Neural cell (in vitro differentiated cells): ENCODE measurements around the gene ACP2. TPM values are rescaled to one million over a fixed set of nuclear protein-coding genes. Genes with fewer than 3 reads are reported as not detected.

Experiments
- H2AFZ ChIP-seq: fragments of 200-600, 300-800 bp; sonication (generic), shearing (Covaris generic); 2 replicates; pipeline ENCODE4 v1.6.0; 2014; ENCODE audit warnings: low read depth, mild to moderate bottlenecking, antibody characterized with exemption, low read length, moderate library complexity
- H3F3A ChIP-seq: fragments of 200-600 bp; shearing (Covaris generic); 2 replicates; pipeline ENCODE4 v1.6.1; 2016; ENCODE audit warnings: mild to moderate bottlenecking, moderate library complexity, mixed read lengths, antibody characterized with exemption, low read length; ENCODE audit not compliant: insufficient read depth, poor library complexity, severe bottlenecking
- H3K27ac ChIP-seq: fragments of 200-600, 300-800 bp; sonication (generic), shearing (Covaris generic); 2 replicates; pipeline ENCODE4 v1.5.1; 2014; ENCODE audit warnings: mild to moderate bottlenecking, low read length, moderate library complexity
- H3K27me3 ChIP-seq: fragments of 300-800, 200-600 bp; sonication (generic), shearing (Covaris generic); 2 replicates; pipeline ENCODE4 v1.6.0; 2014; ENCODE audit warnings: mild to moderate bottlenecking, low read depth, low read length, moderate library complexity; ENCODE audit not compliant: insufficient read depth
- H3K36me3 ChIP-seq: fragments of 300-800, 200-600 bp; sonication (generic), shearing (Covaris generic); 2 replicates; pipeline ENCODE4 v1.5.1; 2014; ENCODE audit warnings: mild to moderate bottlenecking, antibody characterized with exemption, low read length, moderate library complexity; ENCODE audit not compliant: insufficient read depth
- H3K4me2 ChIP-seq: fragments of 300-800, 200-600 bp; sonication (generic), shearing (Covaris generic); 2 replicates; pipeline ENCODE4 v1.6.0; 2014; ENCODE audit warnings: mild to moderate bottlenecking, low read length
- H3K4me3 ChIP-seq: fragments of 300-800, 200-600 bp; sonication (generic), shearing (Covaris generic); 2 replicates; pipeline ENCODE4 v1.5.1; 2014; ENCODE audit warnings: mild to moderate bottlenecking, low read length, moderate library complexity
- H3K79me2 ChIP-seq: fragments of 200-600 bp; shearing (Covaris generic); replicated peaks from 2 replicates; pipeline ENCODE4 v1.6.0; 2014; ENCODE audit warnings: mild to moderate bottlenecking, low read length, moderate library complexity; ENCODE audit not compliant: insufficient read depth
- H3K9ac ChIP-seq: fragments of 300-800, 200-600 bp; sonication (generic), shearing (Covaris generic); 2 replicates; pipeline ENCODE4 v1.6.1; 2016; ENCODE audit warnings: mild to moderate bottlenecking, low read length, mixed read lengths
- H3K9me2 ChIP-seq: fragments of 200-600 bp; shearing (Covaris generic); 2 replicates; pipeline ENCODE4 v1.6.1; 2016; ENCODE audit warnings: mild to moderate bottlenecking, low read length, mixed read lengths; ENCODE audit not compliant: insufficient read depth
- H3K9me3 ChIP-seq: fragments of 200-600, 300-800 bp; sonication (generic), shearing (Covaris generic); 2 replicates; pipeline ENCODE4 v1.6.1; 2016; ENCODE audit warnings: mild to moderate bottlenecking, mixed run types, low read length, moderate library complexity, mixed read lengths
- H4K20me1 ChIP-seq: fragments of 200-600 bp; shearing (Covaris generic); 2 replicates; pipeline ENCODE4 v1.6.1; 2016; ENCODE audit warnings: mild to moderate bottlenecking, mixed run types; ENCODE audit not compliant: insufficient read depth
- EP300 ChIP-seq: fragments of 450-650 bp; conservative IDR thresholded peaks from 2 replicates; pipeline ENCODE4 v1.6.1; 2014; ENCODE audit warnings: antibody characterized with exemption, mild to moderate bottlenecking, moderate library complexity; ENCODE audit not compliant: poor library complexity, severe bottlenecking
- EZH2 ChIP-seq: fragments of 200-600, 300-800 bp; shearing (Covaris generic), sonication (generic); IDR thresholded peaks from 2 replicates; pipeline ENCODE4 v1.6.1; 2014; ENCODE audit warnings: antibody characterized with exemption, low read length, borderline replicate concordance, mild to moderate bottlenecking; ENCODE audit not compliant: insufficient read depth, poor library complexity, severe bottlenecking
- MXI1 ChIP-seq: fragments of 450-650 bp; conservative IDR thresholded peaks from 2 replicates; pipeline ENCODE4 v1.6.1; 2014; ENCODE audit warnings: antibody characterized with exemption, mild to moderate bottlenecking; ENCODE audit not compliant: poor library complexity, severe bottlenecking
- POLR2AphosphoS5 ChIP-seq: IDR thresholded peaks from 2 replicates; pipeline ENCODE4 v1.6.1; 2012
- RAD21 ChIP-seq: fragments of 450-650 bp; conservative IDR thresholded peaks from 2 replicates; pipeline ENCODE4 v1.6.1; 2014; ENCODE audit warnings: antibody characterized with exemption, mild to moderate bottlenecking, moderate library complexity
- SMC3 ChIP-seq: fragments of 450-650 bp; conservative IDR thresholded peaks from 2 replicates; pipeline ENCODE4 v1.6.1; 2014; ENCODE audit warnings: antibody characterized with exemption, mild to moderate bottlenecking, moderate library complexity; ENCODE audit not compliant: poor library complexity
- TAF1 ChIP-seq: IDR thresholded peaks from 2 replicates; pipeline ENCODE4 v1.6.1; 2012; ENCODE audit warnings: low read depth
- polyA plus RNA-seq: library from polyadenylated mRNA; depleted of rRNA; stranded (reverse); fragments of >200 nt; gene quantifications from 2 replicates; pipeline ENCODE4 v1.2.3, GENCODE V29; 2014
- TF ChIP-seq, protein P1 (sequence below): fragments of 450-650 bp; IDR thresholded peaks from 2 replicates; pipeline ENCODE4 v1.5.1; 2014; ENCODE audit warnings: antibody characterized with exemption, mild to moderate bottlenecking, moderate library complexity; ENCODE audit not compliant: poor library complexity, severe bottlenecking
- TF ChIP-seq, protein P2 (sequence below): IDR thresholded peaks from 2 replicates; pipeline ENCODE4 v1.6.1; 2012; ENCODE audit warnings: borderline replicate concordance

ACP2 gene
- polyA plus RNA-seq, 1 donor from 2014 or later = 48.1 TPM

DNA sequence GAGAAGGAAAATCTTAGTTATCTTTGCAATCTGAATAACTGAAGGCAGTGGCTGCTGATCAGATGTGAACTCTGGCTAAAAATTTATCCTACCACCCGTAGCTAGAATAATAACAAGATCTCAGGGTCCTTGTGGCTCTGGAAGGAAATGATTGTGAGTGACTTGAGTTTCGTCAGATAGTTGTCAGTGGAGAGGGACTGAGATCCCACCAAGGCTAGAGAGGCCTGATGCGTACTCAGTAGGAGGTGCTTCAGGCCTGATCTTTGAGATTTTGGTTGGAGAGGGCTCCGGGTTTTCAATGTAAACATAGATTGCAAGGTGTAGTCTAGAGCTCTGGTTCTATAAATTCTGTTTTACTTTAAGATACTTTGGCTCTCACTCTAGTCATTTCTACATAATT lies 22.7 kb upstream of the ACP2 start:
- peaks cover 3% of the 10 kb centered on the region for H4K20me1 ChIP-seq
- no peak for TF ChIP-seq RAD21
- TF ChIP-seq EP300 = no peak
- no peaks in the 10 kb centered on the region for H3K27me3 ChIP-seq
- peak overlapping the region; percentile 76 for H3K4me2 ChIP-seq
- peaks cover 40% of the 10 kb centered on the region for H3K79me2 ChIP-seq
- H3K27ac ChIP-seq = peak overlapping the region; percentile 77
- peaks cover 7% of the 10 kb centered on the region for H3K36me3 ChIP-seq
- H3F3A ChIP-seq = peaks cover 4% of the 10 kb centered on the region
- H2AFZ ChIP-seq = peak overlapping the region; percentile 16
- peak overlapping the region; percentile 75 for H3K4me3 ChIP-seq
- no peaks in the 10 kb centered on the region for H3K9me2 ChIP-seq
- peak overlapping the region; percentile 84 for H3K9ac ChIP-seq
- no peaks in the 10 kb centered on the region for H3K9me3 ChIP-seq

DNA sequence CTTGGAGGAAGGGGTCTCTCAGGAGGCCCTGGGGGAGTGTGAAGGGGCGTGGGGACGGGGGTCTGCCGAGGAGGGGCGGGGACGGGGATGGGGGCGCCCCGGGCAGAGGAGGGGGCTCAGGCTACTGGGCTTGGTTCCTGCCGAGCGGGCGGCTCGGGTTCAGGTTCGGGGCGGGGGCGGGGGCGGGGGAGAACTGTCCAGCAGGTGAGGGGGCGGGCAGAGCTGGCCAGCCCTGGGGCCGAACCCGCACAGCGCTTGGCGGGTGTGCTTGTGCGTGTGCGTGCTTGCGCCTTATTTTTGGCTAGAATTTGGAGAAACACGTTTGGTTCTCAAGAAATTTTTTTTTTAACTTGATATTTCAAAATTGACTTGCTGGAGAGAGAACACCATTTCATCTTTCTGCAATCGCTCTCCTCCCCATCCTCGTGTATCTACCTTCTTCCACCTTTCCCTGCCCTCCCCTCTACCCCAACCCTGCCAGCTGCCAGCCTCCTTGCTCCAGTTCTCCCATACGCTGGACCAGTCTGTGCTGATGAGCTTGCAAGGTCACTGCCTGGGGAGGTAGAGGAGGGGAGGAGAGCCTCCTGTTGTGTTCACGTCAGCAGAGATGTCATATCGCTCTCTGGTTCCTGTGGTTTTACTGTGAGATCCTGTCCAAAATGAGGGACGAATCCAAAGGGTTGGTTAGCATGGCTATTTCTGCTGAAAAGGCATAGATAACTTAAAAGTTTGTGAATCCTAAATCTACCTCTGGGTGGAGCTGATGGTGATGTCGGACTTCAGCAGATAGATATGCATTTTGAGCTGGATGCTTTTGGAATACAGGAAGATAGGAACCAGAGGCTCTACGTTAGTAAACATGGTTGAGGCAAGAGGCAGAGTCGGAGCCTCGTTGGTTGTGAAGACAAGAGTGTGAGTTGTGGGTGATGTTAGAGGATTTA lies 22.0 kb upstream of the ACP2 start:
- H3K79me2 ChIP-seq = peaks cover 40% of the 10 kb centered on the region
- H3K27ac ChIP-seq = peak overlapping the region; percentile 77
- H3K9me2 ChIP-seq = no peaks in the 10 kb centered on the region
- H3K4me2 ChIP-seq = peak overlapping the region; percentile 76
- H3K36me3 ChIP-seq = peaks cover 7% of the 10 kb centered on the region
- peak overlapping the region; percentile 16 for H2AFZ ChIP-seq
- H3K27me3 ChIP-seq = no peaks in the 10 kb centered on the region
- no peaks in the 10 kb centered on the region for H3K9me3 ChIP-seq
- peaks cover 4% of the 10 kb centered on the region for H3F3A ChIP-seq
- peaks cover 3% of the 10 kb centered on the region for H4K20me1 ChIP-seq
- H3K9ac ChIP-seq = peak overlapping the region; percentile 84
- H3K4me3 ChIP-seq = peak overlapping the region; percentile 75
- peak; percentile 38 for TF ChIP-seq RAD21
- peak; percentile 53 for TF ChIP-seq POLR2AphosphoS5
- peak; percentile 41 for TF ChIP-seq SMC3
- TF ChIP-seq, protein P1, sequence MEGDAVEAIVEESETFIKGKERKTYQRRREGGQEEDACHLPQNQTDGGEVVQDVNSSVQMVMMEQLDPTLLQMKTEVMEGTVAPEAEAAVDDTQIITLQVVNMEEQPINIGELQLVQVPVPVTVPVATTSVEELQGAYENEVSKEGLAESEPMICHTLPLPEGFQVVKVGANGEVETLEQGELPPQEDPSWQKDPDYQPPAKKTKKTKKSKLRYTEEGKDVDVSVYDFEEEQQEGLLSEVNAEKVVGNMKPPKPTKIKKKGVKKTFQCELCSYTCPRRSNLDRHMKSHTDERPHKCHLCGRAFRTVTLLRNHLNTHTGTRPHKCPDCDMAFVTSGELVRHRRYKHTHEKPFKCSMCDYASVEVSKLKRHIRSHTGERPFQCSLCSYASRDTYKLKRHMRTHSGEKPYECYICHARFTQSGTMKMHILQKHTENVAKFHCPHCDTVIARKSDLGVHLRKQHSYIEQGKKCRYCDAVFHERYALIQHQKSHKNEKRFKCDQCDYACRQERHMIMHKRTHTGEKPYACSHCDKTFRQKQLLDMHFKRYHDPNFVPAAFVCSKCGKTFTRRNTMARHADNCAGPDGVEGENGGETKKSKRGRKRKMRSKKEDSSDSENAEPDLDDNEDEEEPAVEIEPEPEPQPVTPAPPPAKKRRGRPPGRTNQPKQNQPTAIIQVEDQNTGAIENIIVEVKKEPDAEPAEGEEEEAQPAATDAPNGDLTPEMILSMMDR = peak; percentile 42
- no peak for TF ChIP-seq MXI1

DNA sequence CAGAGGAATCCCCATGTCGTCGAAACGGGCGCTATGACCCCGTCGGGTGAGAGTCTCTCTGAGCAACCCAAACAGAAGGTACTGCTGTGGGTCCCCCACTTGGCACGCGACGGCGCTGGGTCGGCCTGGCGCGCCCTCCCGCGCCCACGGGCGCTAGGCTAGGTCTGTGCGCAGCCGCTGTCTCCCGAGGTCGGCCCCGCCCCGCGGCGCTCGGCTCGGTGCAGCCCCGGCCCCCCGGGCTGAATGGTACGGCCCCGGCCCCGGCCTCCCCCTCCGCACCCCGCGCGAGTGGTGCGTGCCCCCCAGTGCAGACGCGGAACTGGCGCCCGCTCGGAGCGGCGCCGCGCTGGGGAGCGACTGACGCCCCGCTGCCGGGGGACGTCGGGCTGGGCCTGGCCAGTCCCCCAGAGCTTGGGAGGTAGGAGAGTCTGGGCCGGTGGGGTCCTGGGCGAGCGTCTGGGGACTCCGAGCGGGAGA lies 21.3 kb upstream of the ACP2 start, which contains the start of gene MADD:
Gene MADD, plus strand, starts transcription at position 305 of the 477 bp plus-strand sequence.
- Histone ChIP-seq H3K79me2 (peaks cover 37% of the 10 kb centered on the region), H3K9ac (peak within 1 kb of the TSS; percentile 84), H3K9me2 (no peaks in the 10 kb centered on the region), H3K27me3 (no peaks in the 10 kb centered on the region), H3K4me3 (peak within 1 kb of the TSS; percentile 75), H2AFZ (peak within 1 kb of the TSS; percentile 51), H3F3A (peaks cover 4% of the 10 kb centered on the region), H3K36me3 (peaks cover 6% of the 10 kb centered on the region), H4K20me1 (peaks cover 3% of the 10 kb centered on the region), H3K9me3 (no peaks in the 10 kb centered on the region), H3K27ac (peak within 1 kb of the TSS; percentile 89), H3K4me2 (peak within 1 kb of the TSS; percentile 76)
- TF ChIP-seq, protein P2, sequence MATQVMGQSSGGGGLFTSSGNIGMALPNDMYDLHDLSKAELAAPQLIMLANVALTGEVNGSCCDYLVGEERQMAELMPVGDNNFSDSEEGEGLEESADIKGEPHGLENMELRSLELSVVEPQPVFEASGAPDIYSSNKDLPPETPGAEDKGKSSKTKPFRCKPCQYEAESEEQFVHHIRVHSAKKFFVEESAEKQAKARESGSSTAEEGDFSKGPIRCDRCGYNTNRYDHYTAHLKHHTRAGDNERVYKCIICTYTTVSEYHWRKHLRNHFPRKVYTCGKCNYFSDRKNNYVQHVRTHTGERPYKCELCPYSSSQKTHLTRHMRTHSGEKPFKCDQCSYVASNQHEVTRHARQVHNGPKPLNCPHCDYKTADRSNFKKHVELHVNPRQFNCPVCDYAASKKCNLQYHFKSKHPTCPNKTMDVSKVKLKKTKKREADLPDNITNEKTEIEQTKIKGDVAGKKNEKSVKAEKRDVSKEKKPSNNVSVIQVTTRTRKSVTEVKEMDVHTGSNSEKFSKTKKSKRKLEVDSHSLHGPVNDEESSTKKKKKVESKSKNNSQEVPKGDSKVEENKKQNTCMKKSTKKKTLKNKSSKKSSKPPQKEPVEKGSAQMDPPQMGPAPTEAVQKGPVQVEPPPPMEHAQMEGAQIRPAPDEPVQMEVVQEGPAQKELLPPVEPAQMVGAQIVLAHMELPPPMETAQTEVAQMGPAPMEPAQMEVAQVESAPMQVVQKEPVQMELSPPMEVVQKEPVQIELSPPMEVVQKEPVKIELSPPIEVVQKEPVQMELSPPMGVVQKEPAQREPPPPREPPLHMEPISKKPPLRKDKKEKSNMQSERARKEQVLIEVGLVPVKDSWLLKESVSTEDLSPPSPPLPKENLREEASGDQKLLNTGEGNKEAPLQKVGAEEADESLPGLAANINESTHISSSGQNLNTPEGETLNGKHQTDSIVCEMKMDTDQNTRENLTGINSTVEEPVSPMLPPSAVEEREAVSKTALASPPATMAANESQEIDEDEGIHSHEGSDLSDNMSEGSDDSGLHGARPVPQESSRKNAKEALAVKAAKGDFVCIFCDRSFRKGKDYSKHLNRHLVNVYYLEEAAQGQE = peak; percentile 33
- peak; percentile 17 for TF ChIP-seq EP300
- TF ChIP-seq, protein P1 = peak; percentile 25
- TF ChIP-seq RAD21 = peak; percentile 31
- no peak for TF ChIP-seq MXI1
- TF ChIP-seq SMC3 = no peak
- TF ChIP-seq POLR2AphosphoS5 = peak; percentile 73
- TF ChIP-seq EZH2 = no peak
- no peak for TF ChIP-seq TAF1
